ENCODE measurements around the gene TXNDC12. TPM values are rescaled to one million over a fixed set of nuclear protein-coding genes. Genes with fewer than 3 reads are reported as not detected.
"Not testable (repeated sequence)": the region's sequence is repeated elsewhere in the genome, so short reads cannot be mapped to it uniquely, and the experiment has no call there.

TXNDC12 gene
- total RNA-seq, 1 donor from 2014 or later: 55.5 TPM

GRCh38 chr1:52033190-52034049 is 21.6 kb downstream of the TXNDC12 start, which contains the start of gene KTI12:
Gene KTI12 (minus strand): TSS chr1:52033810. CDS start chr1:52033761, 49 bp downstream.
- Histone ChIP-seq H3K27ac (peak within 1 kb of the TSS; percentile 91), H3K27me3 (ENCODE audit: low read depth) (no peaks in the 10 kb centered on the region), H3K4me3 (peak within 1 kb of the TSS; percentile 79), H3K9me3 (no peaks in the 10 kb centered on the region), H3K4me1 (peaks cover 34% of the 10 kb centered on the region), H3K36me3 (peaks cover 18% of the 10 kb centered on the region)
- DNase-seq (peak; percentile 93), ATAC-seq (peak; percentile 94 to 97)
- intact Hi-C loops (cut with DNase I): no loop called here
- TF ChIP-seq CTCF (IDR thresholded peaks at IDR 0.05): no peak

GRCh38 chr1:52032785-52033131 is 22.2 kb downstream of the TXNDC12 start:
- peak overlapping the region; percentile 79 for H3K4me3 ChIP-seq
- ATAC-seq (peak; percentile 63 to 72), DNase-seq (peak; percentile 55)
- TF ChIP-seq CTCF (IDR thresholded peaks at IDR 0.05): no peak
- intact Hi-C loops (cut with DNase I): no loop called here
- no peaks in the 10 kb centered on the region for H3K27me3 ChIP-seq (ENCODE audit: low read depth)
- H3K36me3 ChIP-seq: peaks cover 18% of the 10 kb centered on the region
- no peaks in the 10 kb centered on the region for H3K9me3 ChIP-seq
- peaks cover 40% of the 10 kb centered on the region for H3K4me1 ChIP-seq
- H3K27ac ChIP-seq: peak overlapping the region; percentile 91

DNA sequence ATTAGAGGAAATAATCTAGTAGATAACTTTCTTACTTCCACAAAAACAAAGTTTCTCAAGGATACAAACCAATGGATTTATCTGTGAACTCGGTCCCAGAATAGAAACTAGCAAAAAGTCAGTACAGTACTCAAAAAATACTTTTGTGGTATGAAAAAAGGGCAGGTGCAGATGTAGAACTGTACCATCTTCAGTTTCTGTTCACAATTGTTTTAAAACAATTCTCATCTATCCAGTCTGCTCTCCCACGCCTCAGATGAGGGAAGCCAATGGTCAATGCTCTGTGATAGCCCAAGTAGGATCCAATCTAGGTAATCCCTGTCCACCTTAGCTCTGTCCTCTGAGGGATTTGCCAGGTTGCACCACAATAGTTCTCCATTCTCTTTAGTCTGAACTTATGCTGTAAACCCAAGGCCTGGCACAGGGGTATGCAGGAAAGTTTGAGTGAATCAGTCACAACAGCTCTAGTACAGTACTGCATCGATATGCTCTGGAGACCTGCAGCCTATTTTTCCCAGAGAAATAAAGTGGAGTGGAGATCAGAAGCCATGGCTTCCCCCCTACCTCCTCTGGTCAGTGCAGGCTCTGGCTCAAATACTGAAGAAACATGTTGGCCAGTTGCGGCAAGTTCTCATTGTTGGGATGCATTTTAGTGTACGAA is 22.7 kb downstream of the TXNDC12 start:
- peak overlapping the region; percentile 79 for H3K4me3 ChIP-seq
- H3K4me1 ChIP-seq: peaks cover 40% of the 10 kb centered on the region
- no peak for TF ChIP-seq CTCF (IDR thresholded peaks at IDR 0.05)
- H3K27ac ChIP-seq: peak overlapping the region; percentile 91
- no peaks in the 10 kb centered on the region for H3K27me3 ChIP-seq (ENCODE audit: low read depth)
- DNase-seq (no peak), ATAC-seq (no peak)
- peaks cover 18% of the 10 kb centered on the region for H3K36me3 ChIP-seq
- H3K9me3 ChIP-seq: no peaks in the 10 kb centered on the region
- intact Hi-C loops (cut with DNase I): no loop called here

- H3K4me3 ChIP-seq; intact Hi-C loops (cut with DNase I); ATAC-seq; H3K27me3 ChIP-seq (ENCODE audit: low read depth); H3K27ac ChIP-seq; H3K9me3 ChIP-seq; DNase-seq: not testable (repeated sequence)
- Histone ChIP-seq H3K4me1 (peaks cover 38% of the 10 kb centered on the region), H3K36me3 (peaks cover 35% of the 10 kb centered on the region)
Measured at GRCh38 chr1:52028839-52029238, 26.2 kb downstream of the TXNDC12 start.

GRCh38 chr1:52028328-52028727 is 26.7 kb downstream of the TXNDC12 start:
- ATAC-seq: no peak
- no peaks in the 10 kb centered on the region for H3K9me3 ChIP-seq
- H3K4me3 ChIP-seq: no peak overlapping the region
- H3K36me3 ChIP-seq: peaks cover 40% of the 10 kb centered on the region
- TF ChIP-seq CTCF (IDR thresholded peaks at IDR 0.05): no peak
- DNase-seq: no peak
- intact Hi-C loops (cut with DNase I): no loop called here
- no peaks in the 10 kb centered on the region for H3K27me3 ChIP-seq (ENCODE audit: low read depth)
- H3K27ac ChIP-seq: no peak overlapping the region
- peaks cover 37% of the 10 kb centered on the region for H3K4me1 ChIP-seq

- no peak for ATAC-seq
- no peak overlapping the region for H3K27ac ChIP-seq
- H3K9me3 ChIP-seq: no peaks in the 10 kb centered on the region
- peaks cover 21% of the 10 kb centered on the region for H3K4me1 ChIP-seq
- H3K36me3 ChIP-seq: peaks cover 60% of the 10 kb centered on the region
- no peak overlapping the region for H3K4me3 ChIP-seq
- intact Hi-C loops (cut with DNase I): no loop called here
- no peaks in the 10 kb centered on the region for H3K27me3 ChIP-seq (ENCODE audit: low read depth)
- no peak for DNase-seq
- no peak for TF ChIP-seq CTCF (IDR thresholded peaks at IDR 0.05)
Measured at GRCh38 chr1:52026278-52026677, 28.7 kb downstream of the TXNDC12 start.
